Caco-2 (cell line): ENCODE measurements around the gene SPARCL1. TPM values are rescaled to one million over a fixed set of nuclear protein-coding genes. Genes with fewer than 3 reads are reported as not detected.

Experiments used
- total RNA-seq: library from RNA; stranded (reverse); gene quantifications from 2 replicates; pipeline ENCODE4 v1.2.3, GENCODE V29; 2022

Gene SPARCL1
- total RNA-seq, 1 experiment from 2014 or later, result 0.18 TPM

Other genes with a start within 250 kb of the SPARCL1 start
- gene HSD17B13, start 206.5 kb downstream of the SPARCL1 start, total RNA-seq, result 0.14 TPM in 2 replicates
- gene HSD17B11, start 138.2 kb downstream of the SPARCL1 start, total RNA-seq, result 39.3 and 42.8 TPM in 2 replicates
- gene NUDT9, start 106.8 kb downstream of the SPARCL1 start, total RNA-seq, result 27.9 and 28.7 TPM in 2 replicates
- not detected in 2 replicates for gene DSPP, start 79.2 kb upstream of the SPARCL1 start, total RNA-seq
- not detected in 2 replicates for gene DMP1, start 120.9 kb upstream of the SPARCL1 start, total RNA-seq